Aorta (tissue), 5 donors: ENCODE results near the gene NSD1. TPM values are rescaled to one million over a fixed set of nuclear protein-coding genes. Genes with fewer than 3 reads are reported as not detected.

Source experiments
- ATAC-seq: fragments of 200-7000 bp; cut with Tn5 transposase; one replicate; pipeline ENCODE4 v1.9.1; 2022; ENCODE audit warnings: moderate library complexity; ENCODE audit not compliant: low FRiP score
- DNase-seq, 2 donors: peaks; one replicate each; pipeline ENCODE4 v3.0.0-alpha.2; 2020
- H3K27ac ChIP-seq, 2 donors: one replicate each; pipeline ENCODE4 v1.5.1; 2013; ENCODE audit warnings: low read length in 2 of 2, mild to moderate bottlenecking in 2 of 2, moderate library complexity in 2 of 2, control low read depth in 1 of 2, inconsistent platforms in 1 of 2, low read depth in 1 of 2
- H3K27me3 ChIP-seq, 2 donors: one replicate each; pipeline ENCODE4 v1.6.1; 2013; ENCODE audit warnings: control low read depth in 1 of 2, low read length in 1 of 2, mild to moderate bottlenecking in 1 of 2, moderate library complexity in 1 of 2; ENCODE audit not compliant: insufficient read depth in 2 of 2, control insufficient read depth in 1 of 2
- H3K36me3 ChIP-seq, 2 donors: one replicate each; pipeline ENCODE4 v1.6.1; 2013; ENCODE audit warnings: control low read depth in 1 of 2, low read length in 1 of 2, mild to moderate bottlenecking in 1 of 2; ENCODE audit not compliant: insufficient read depth in 2 of 2, control insufficient read depth in 1 of 2
- H3K4me1 ChIP-seq, 2 donors: one replicate each; pipeline ENCODE4 v1.6.1; 2013; ENCODE audit warnings: low read length in 2 of 2, control low read depth in 1 of 2, mild to moderate bottlenecking in 1 of 2, moderate library complexity in 1 of 2; ENCODE audit not compliant: insufficient read depth in 2 of 2, control insufficient read depth in 1 of 2
- H3K4me3 ChIP-seq, 2 donors: one replicate each; pipeline ENCODE4 v1.5.1; 2013; ENCODE audit warnings: low read length in 2 of 2, control low read depth in 1 of 2, mild to moderate bottlenecking in 1 of 2
- H3K9me3 ChIP-seq: one replicate; pipeline ENCODE4 v1.6.1; 2013; ENCODE audit warnings: mild to moderate bottlenecking, low read length; ENCODE audit not compliant: control insufficient read depth
- WGBS, 2 donors: extraction: QIAGEN DNeasy Blood & Tissue Kit; methylation state at CpG; one replicate each; pipeline ENCODE4 v1.1.7; 2013; 5-methylcytosine and 5-hydroxymethylcytosine counted together
- intact Hi-C, 2 donors: fragments of 100-400 bp; cut with DNase I; formaldehyde crosslinking; loops; one replicate each; pipeline versions ENCODE4 v1.14.2 to v1.15.0; 2022
- polyA plus RNA-seq, 2 donors: library from polyadenylated mRNA; stranded (reverse); fragments of 200-250 nt; gene quantifications; one replicate each; pipeline ENCODE4 v1.2.3, GENCODE V29; 2013
- total RNA-seq, 2 donors: library from RNA; stranded (reverse); fragmentation: NEBNext Ultra II Directional; extraction: Animal tissue kit (Norgen Biotek cat#: 25700); gene quantifications; one replicate each; pipeline ENCODE4 v1.2.1, GENCODE V29; 2021
- donor health status: healthy with polysubstance abuse.
- donor health status: Bipolar disorder and iron deficiency.
- donor health status: DM: no; HTN: no; CAD: no.
- donor health status: DM: no; HTN: no; CAD: no.
- donor health status: DM: yes; HTN: yes; CAD: no.

NSD1 gene
- total and polyA plus RNA-seq, 4 donors, result 6.8 to 96.9 (median 35.3) TPM

DNA sequence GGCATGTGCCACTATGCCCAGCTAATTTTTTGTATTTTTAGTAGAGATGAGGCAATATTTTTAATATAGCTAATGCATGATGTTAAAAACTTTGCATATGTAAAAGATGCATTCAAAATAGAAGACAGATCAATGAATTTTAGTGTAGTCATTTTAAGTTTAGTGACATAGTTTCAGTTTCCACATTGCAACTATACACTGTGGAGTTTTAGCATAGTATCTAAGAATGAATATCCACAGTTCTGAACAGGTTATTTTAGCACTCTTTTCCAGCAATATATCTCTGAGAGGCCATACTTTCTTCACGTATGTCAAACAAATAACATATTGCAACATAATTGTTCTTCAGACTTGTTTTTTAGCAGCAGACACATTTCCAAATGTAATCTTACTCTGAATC lies 130.6 kb downstream of the NSD1 start:
- ATAC-seq (no peak), DNase-seq (no peak)
- Histone ChIP-seq H3K4me1 (no peaks in the 10 kb centered on the region), H3K27me3 (no peaks in the 10 kb centered on the region), H3K27ac (no peak overlapping the region), H3K4me3 (no peak overlapping the region), H3K36me3 (no peaks in the 10 kb centered on the region), H3K9me3 (no peaks in the 10 kb centered on the region)
- WGBS, 2 donors, result 76 to 78% methylated on average over 1 of the region's 1 CpG
- intact Hi-C loops, result no loop called here

DNA sequence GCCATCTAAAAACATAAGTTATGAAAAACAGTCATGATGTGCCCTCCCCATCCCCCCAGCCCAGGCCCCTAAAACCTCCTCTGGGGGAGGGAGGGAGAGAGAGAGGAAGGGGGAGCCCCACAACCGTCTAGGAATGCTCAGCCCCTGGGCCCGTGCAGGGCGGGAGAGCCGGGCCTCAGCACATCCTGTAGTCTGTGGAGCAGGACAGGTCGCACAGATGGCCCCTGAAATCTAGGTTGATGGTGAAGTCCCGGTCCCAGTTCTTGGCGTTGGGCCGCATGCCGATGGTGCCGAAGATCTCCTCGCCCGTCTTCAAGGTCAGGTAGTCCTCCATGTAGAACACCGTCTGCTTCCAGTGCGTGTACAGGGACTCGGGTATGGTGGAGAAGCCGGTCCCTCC lies 131.8 kb downstream of the NSD1 start:
- intact Hi-C loops, result no loop called here
- ATAC-seq (no peak), DNase-seq (no peak)
- H3K9me3 ChIP-seq, result no peaks in the 10 kb centered on the region
- peaks cover 4 to 9% of the 10 kb centered on the region in 2 donors for H3K36me3 ChIP-seq
- 88 to 89% methylated on average over 16 of the region's 16 CpGs for WGBS, 2 donors
- H3K27ac ChIP-seq, result no peak overlapping the region
- no peaks in the 10 kb centered on the region for H3K27me3 ChIP-seq
- H3K4me3 ChIP-seq, result no peak overlapping the region
- H3K4me1 ChIP-seq, result no peaks in the 10 kb centered on the region

DNA sequence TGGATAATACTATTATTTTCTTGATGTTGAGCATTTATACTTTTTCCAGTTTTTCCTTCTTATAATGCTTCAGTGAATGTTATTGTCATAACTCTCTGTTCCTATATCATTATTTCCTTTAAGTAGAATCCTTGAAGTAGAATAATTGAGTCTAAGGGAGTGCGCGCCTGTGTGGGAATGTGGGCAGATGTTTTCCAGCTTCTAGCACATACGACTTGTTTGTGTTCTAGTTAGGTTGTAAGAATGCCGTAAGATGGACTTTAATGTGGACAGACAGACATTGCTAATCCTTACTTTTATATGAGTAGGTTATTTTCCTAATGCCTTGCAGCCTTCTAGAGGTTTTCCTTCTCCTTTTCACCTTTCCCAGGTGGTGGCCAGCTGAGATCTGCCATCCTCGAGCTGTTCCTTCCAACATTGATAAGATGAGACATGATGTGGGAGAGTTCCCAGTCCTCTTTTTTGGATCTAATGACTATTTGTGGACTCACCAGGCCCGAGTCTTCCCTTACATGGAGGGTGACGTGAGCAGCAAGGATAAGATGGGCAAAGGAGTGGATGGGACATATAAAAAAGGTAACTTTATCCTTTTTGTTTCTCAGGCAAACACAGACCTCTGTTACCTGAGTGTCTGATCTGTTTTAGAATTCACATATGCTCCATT lies 135.8 kb downstream of the NSD1 start:
- intact Hi-C loops, result no loop called here
- no peaks in the 10 kb centered on the region for H3K4me1 ChIP-seq
- DNase-seq (no peak), ATAC-seq (no peak)
- H3K27ac ChIP-seq, result no peak overlapping the region
- H3K36me3 ChIP-seq, result peaks cover 4 to 9% of the 10 kb centered on the region in 2 donors
- H3K4me3 ChIP-seq, result no peak overlapping the region
- WGBS, 2 donors, result 89 to 94% methylated on average over 7 of the region's 7 CpGs
- no peaks in the 10 kb centered on the region for H3K27me3 ChIP-seq
- H3K9me3 ChIP-seq, result no peaks in the 10 kb centered on the region

DNA sequence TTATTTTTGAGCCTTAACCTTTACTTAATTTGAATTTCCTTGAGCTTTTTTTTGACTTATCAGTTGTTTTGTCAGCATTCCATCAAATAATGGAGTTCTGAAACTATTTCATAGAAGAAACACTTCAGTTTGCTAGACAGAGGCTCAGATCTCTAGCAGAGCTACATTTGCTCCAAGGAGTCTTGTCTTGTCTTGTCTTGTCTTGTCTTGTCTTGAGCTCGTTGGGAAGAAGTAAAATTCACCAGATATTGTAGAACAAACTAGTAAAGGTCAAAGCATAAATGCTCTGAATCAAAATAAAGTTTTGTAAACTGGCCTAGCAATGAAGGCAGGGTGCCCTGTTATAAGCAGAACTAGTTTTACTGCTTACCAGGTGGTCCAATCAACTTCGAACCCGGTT lies 136.4 kb downstream of the NSD1 start:
- H3K4me3 ChIP-seq, result no peak overlapping the region
- no peaks in the 10 kb centered on the region for H3K4me1 ChIP-seq
- H3K9me3 ChIP-seq, result no peaks in the 10 kb centered on the region
- intact Hi-C loops, result no loop called here
- H3K36me3 ChIP-seq, result peaks cover 4 to 9% of the 10 kb centered on the region in 2 donors
- H3K27me3 ChIP-seq, result no peaks in the 10 kb centered on the region
- DNase-seq (no peak), ATAC-seq (no peak)
- H3K27ac ChIP-seq, result no peak overlapping the region
- 85 to 86% methylated on average over 3 of the region's 3 CpGs for WGBS, 2 donors

DNA sequence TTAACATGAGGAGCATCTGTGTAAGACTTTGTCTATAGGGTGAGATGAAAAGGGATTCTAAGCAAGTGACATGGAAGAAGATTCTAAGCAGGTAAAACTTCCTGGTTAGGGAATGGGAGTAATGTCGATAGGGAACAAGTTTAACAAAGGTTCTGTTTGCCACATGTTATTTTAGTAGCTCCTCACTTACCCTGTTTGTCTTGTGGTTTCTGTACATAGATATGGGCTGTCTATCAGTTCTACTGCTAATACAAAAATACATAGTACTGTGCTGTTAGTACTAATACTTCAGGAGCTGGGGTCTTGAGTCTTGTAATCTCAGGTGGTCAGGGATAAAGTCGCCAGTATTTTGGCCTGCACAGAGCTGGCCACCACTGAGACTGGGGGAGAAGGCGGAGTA lies 137.1 kb downstream of the NSD1 start:
- H3K9me3 ChIP-seq, result no peaks in the 10 kb centered on the region
- intact Hi-C loops, result no loop called here
- H3K4me1 ChIP-seq, result no peaks in the 10 kb centered on the region
- H3K4me3 ChIP-seq, result no peak overlapping the region
- no peak overlapping the region for H3K27ac ChIP-seq
- DNase-seq (no peak), ATAC-seq (no peak)
- H3K36me3 ChIP-seq, result peaks cover 4 to 9% of the 10 kb centered on the region in 2 donors
- WGBS, 2 donors, result 86 to 93% methylated on average over 3 of the region's 3 CpGs
- H3K27me3 ChIP-seq, result no peaks in the 10 kb centered on the region

DNA sequence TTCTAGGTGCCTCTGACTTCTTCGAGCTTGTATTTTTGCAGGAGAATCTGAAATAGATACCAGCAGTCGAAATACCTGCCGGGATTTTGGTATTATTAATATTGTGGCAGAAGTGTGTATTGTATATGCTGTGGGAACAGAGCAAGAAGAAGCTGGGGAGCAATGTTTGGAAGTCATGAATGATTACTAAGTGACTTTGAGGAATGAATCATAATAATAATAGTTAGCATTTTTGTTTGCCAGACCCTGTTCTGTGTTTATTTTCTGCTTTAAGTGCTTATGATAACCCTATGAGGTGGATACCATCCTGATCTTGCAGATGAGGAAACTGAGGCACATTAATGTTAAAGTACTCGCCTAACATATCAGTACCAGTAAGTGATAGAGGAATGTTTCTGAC lies 137.5 kb downstream of the NSD1 start:
- intact Hi-C loops, result no loop called here
- no peak for ATAC-seq
- Histone ChIP-seq H3K27me3 (no peaks in the 10 kb centered on the region), H3K9me3 (no peaks in the 10 kb centered on the region), H3K27ac (no peak overlapping the region), H3K4me3 (no peak overlapping the region), H3K4me1 (no peaks in the 10 kb centered on the region), H3K36me3 (peaks cover 5 to 9% of the 10 kb centered on the region in 2 donors)
- 94 to 98% methylated on average over 4 of the region's 4 CpGs for WGBS, 2 donors
- DNase-seq, result no peak

DNA sequence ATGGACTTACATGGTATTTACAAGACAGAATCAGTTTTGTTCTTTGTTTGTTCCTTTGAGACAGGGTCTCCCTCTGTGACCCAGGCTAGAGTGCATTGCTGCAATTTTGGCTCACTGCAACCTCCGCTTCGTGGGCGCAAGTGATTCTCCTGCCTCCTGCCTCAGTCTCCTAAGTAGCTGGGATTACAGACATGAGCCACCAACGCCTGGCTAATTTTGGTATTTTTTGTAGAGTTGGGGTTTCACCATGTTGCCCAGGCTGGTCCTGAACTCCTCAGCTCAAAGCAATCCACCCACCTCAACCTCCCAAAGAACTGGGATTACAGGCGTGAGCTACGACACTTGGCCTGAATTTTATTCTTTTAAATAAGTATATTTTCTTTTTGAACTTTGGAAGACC lies 142.3 kb downstream of the NSD1 start:
- intact Hi-C loops, result no loop called here
- Histone ChIP-seq H3K4me1 (no peaks in the 10 kb centered on the region), H3K27ac (no peak overlapping the region), H3K4me3 (no peak overlapping the region), H3K9me3 (no peaks in the 10 kb centered on the region), H3K36me3 (peaks cover 0 to 3% of the 10 kb centered on the region in 2 donors), H3K27me3 (no peaks in the 10 kb centered on the region)
- no peak for DNase-seq
- WGBS, 2 donors, result 90 to 94% methylated on average over 6 of the region's 6 CpGs
- ATAC-seq, result no peak

DNA sequence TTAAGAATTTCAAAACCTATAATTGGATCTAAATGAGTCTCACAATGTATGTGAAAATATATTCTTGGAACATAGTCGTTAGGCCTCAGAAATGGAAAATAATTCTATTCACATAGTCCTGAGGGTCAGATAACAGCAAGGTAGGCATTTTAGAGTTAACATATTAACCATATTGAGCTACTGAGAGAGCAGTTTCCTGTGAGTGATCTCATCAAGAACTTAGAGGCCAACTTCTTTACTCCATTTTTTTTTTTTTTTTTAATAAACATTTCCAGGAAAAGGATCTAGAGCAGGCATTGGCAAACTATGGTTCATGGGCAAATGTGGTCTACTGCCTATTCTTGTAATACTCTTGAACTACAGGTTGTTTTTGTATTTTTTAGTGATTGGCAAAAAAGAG lies 143.3 kb downstream of the NSD1 start:
- no peak overlapping the region for H3K27ac ChIP-seq
- peaks cover 0 to 3% of the 10 kb centered on the region in 2 donors for H3K36me3 ChIP-seq
- intact Hi-C loops, result no loop called here

DNA sequence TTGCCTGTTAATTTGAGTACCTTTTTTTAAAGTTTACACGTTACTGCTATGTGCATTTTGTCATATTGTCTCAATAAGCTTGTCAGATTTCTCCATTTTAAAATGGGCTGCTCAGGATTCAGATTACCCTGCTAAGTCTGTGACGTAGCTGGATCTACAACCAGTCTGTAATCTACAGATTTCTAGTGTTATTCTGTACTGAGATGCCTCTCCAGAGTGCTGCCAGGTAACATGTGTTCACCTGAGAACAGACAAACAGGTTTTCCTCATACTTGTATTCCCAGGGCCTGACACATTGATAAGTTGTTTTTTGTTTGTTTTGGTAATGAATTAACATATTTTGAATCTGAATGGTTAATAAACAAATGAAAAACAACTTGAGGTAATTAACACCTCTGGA lies 154.6 kb downstream of the NSD1 start:
- 78 to 85% methylated on average over 2 of the region's 2 CpGs for WGBS, 2 donors
- ATAC-seq, result no peak

More for the DNA sequence above, 143.3 kb downstream of the NSD1 start:
- Histone ChIP-seq H3K4me1 (no peaks in the 10 kb centered on the region), H3K9me3 (no peaks in the 10 kb centered on the region), H3K27me3 (no peaks in the 10 kb centered on the region), H3K4me3 (no peak overlapping the region)
- WGBS, 2 donors, result 66 to 72% methylated on average over 1 of the region's 1 CpG
- ATAC-seq, result no peak
- DNase-seq, result no peak

More for the DNA sequence above, 154.6 kb downstream of the NSD1 start:
- Histone ChIP-seq H3K27ac (no peak overlapping the region), H3K9me3 (no peaks in the 10 kb centered on the region), H3K27me3 (no peaks in the 10 kb centered on the region), H3K36me3 (peaks cover 8 to 15% of the 10 kb centered on the region in 2 donors), H3K4me1 (no peaks in the 10 kb centered on the region), H3K4me3 (no peak overlapping the region)
- intact Hi-C loops, result no loop called here
- DNase-seq, result no peak
